PFSK-1 (cell line): ENCODE measurements around the gene LRBA.

ENCODE experiments used
- FOXP2 ChIP-seq: optimal IDR thresholded peaks from 2 replicates; pipeline ENCODE3; 2011; ENCODE audit warnings: borderline replicate concordance, control low read depth, inconsistent platforms; ENCODE audit not compliant: insufficient read depth; ENCODE audit errors: extremely low read length, extremely low read depth
- POLR2AphosphoS5 ChIP-seq: IDR thresholded peaks from 2 replicates; pipeline ENCODE4 v1.6.1; 2012; ENCODE audit warnings: low read depth, mild to moderate bottlenecking, control low read depth, low read length, moderate library complexity
- REST ChIP-seq, 2 experiments: IDR thresholded peaks; 2 replicates each; pipeline versions ENCODE4 v1.6.1 to v1.8.0; 2011 to 2012; ENCODE audit warnings: low read depth in 2 of 2, low read length in 2 of 2, control low read depth in 1 of 2, inconsistent platforms in 1 of 2, mild to moderate bottlenecking in 1 of 2, moderate library complexity in 1 of 2; ENCODE audit not compliant: insufficient read depth in 1 of 2
- SIN3A ChIP-seq: IDR thresholded peaks from 2 replicates; pipeline ENCODE4 v1.6.1; 2012; ENCODE audit warnings: mild to moderate bottlenecking, low read length, moderate library complexity, borderline replicate concordance; ENCODE audit not compliant: insufficient read depth
- TAF1 ChIP-seq: IDR thresholded peaks from 2 replicates; pipeline ENCODE4 v1.6.1; 2012; ENCODE audit warnings: low read length, control low read depth, borderline replicate concordance; ENCODE audit not compliant: insufficient read depth

Gene LRBA

GRCh38 chr4:150259861-150260567 is 755.1 kb downstream of the LRBA start:
- TF ChIP-seq TAF1, result no peak
- TF ChIP-seq FOXP2, result no peak
- TF ChIP-seq SIN3A, result no peak
- TF ChIP-seq POLR2AphosphoS5, result no peak
- TF ChIP-seq REST (IDR thresholded peaks at IDR 0.05; ENCODE audit: insufficient read depth in 1 of 2, low read depth in 2 of 2, low read length in 2 of 2), result no peak

- TF ChIP-seq TAF1 (no peak), SIN3A (no peak), REST (IDR thresholded peaks at IDR 0.05; ENCODE audit: insufficient read depth in 1 of 2, low read depth in 2 of 2, low read length in 2 of 2) (no peak)
Measured at GRCh38 chr4:150258569-150258968, 756.5 kb downstream of the LRBA start.

- TF ChIP-seq TAF1 (no peak), FOXP2 (no peak), POLR2AphosphoS5 (no peak), SIN3A (no peak), REST (IDR thresholded peaks at IDR 0.05; ENCODE audit: insufficient read depth in 1 of 2, low read depth in 2 of 2, low read length in 2 of 2) (no peak)
Measured at GRCh38 chr4:150256841-150257730, 758.0 kb downstream of the LRBA start.

- TF ChIP-seq SIN3A (no peak), FOXP2 (no peak), TAF1 (no peak), POLR2AphosphoS5 (no peak), REST (IDR thresholded peaks at IDR 0.05; ENCODE audit: insufficient read depth in 1 of 2, low read depth in 2 of 2, low read length in 2 of 2) (no peak)
Measured at GRCh38 chr4:150256225-150256620, 758.9 kb downstream of the LRBA start.
